HG03097 (cell line): ENCODE measurements around the gene MGAT3.

ENCODE experiments used
- ATAC-seq: cut with Tn5 transposase; IDR thresholded peaks from one replicate; pipeline ENCODE4 v1.9.1; 2021; ENCODE audit not compliant: unreplicated experiment, low FRiP score

MGAT3 gene

GRCh38 chr22:39470451-39471291, 13.9 kb downstream of the MGAT3 start:
- ATAC-seq = no peak

GRCh38 chr22:39471381-39472141, 14.7 kb downstream of the MGAT3 start:
- peak; percentile 67 for ATAC-seq

- no peak for ATAC-seq
Measured at GRCh38 chr22:39472570-39473556, 16.1 kb downstream of the MGAT3 start.

- no peak for ATAC-seq
Measured at GRCh38 chr22:39473851-39474250, 17.0 kb downstream of the MGAT3 start.

- ATAC-seq = no peak
Measured at GRCh38 chr22:39474351-39475111, 17.7 kb downstream of the MGAT3 start.

GRCh38 chr22:39475337-39475736, 18.5 kb downstream of the MGAT3 start:
- no peak for ATAC-seq

GRCh38 chr22:39475902-39476301, 19.1 kb downstream of the MGAT3 start:
- ATAC-seq = no peak

GRCh38 chr22:39476664-39477063, 19.9 kb downstream of the MGAT3 start:
- no peak for ATAC-seq

GRCh38 chr22:39477542-39477941, 20.7 kb downstream of the MGAT3 start:
- ATAC-seq = no peak

GRCh38 chr22:39478441-39478850, 21.6 kb downstream of the MGAT3 start:
- no peak for ATAC-seq

GRCh38 chr22:39479254-39479653, 22.4 kb downstream of the MGAT3 start:
- no peak for ATAC-seq

GRCh38 chr22:39480557-39480956, 23.7 kb downstream of the MGAT3 start:
- ATAC-seq = no peak

- no peak for ATAC-seq
Measured at GRCh38 chr22:39481054-39481453, 24.2 kb downstream of the MGAT3 start.

- no peak for ATAC-seq
Measured at GRCh38 chr22:39481595-39481994, 24.8 kb downstream of the MGAT3 start.

- no peak for ATAC-seq
Measured at GRCh38 chr22:39482768-39483167, 26.0 kb downstream of the MGAT3 start.

GRCh38 chr22:39486951-39487825, 30.4 kb downstream of the MGAT3 start:
- no peak for ATAC-seq

- ATAC-seq = no peak
Measured at GRCh38 chr22:39487826-39488520, 31.2 kb downstream of the MGAT3 start.

GRCh38 chr22:39488563-39489083, 31.8 kb downstream of the MGAT3 start:
- no peak for ATAC-seq
